ENCODE data around the gene FHIT. TPM values are rescaled to one million over a fixed set of nuclear protein-coding genes. Genes with fewer than 3 reads are reported as not detected.

The FHIT gene
- total and polyA plus RNA-seq, 10 of the 15 experiments (the other 5 are each of a cell fraction or from before 2014, with no cell fraction given) = 4.2 to 14.9 (median 9.4) TPM

GRCh38 chr3:61015408-61015807, 235.8 kb downstream of the FHIT start (continued):
- TF ChIP-seq E2F8 (IDR thresholded peaks at IDR 0.05; ENCODE audit: low read depth, partially characterized antibody) (no peak), RCOR1 (conservative IDR thresholded peaks at IDR 0.05; ENCODE audit: low read depth, low read length) (no peak), ATF2 (IDR thresholded peaks at IDR 0.05; ENCODE audit: low read length) (no peak)

- POLR2A ChIA-PET = no interaction called here
- no peak overlapping the region for H3K27ac ChIP-seq (ENCODE audit: control insufficient read depth, insufficient read depth)
- no TSS peak for BruUV-seq (replicated peaks)
- in situ Hi-C loops (cut with MboI) = no loop called here
- RAD21 ChIA-PET (ENCODE audit: unreplicated experiment) = no interaction called here
- H4K20me1 ChIP-seq (ENCODE audit: control insufficient read depth, insufficient read depth) = no peaks in the 10 kb centered on the region
- FAIRE-seq (no peak), ATAC-seq (peak; percentile 62), DNase-seq (ENCODE audit: low read depth, low spot score) (no peak)
- SMC1A ChIA-PET (ENCODE audit: uncharacterized antibody, unreplicated experiment) = interaction anchor here (1.0 to 2.4 kb wide), 2 partner anchors 10 to 126 kb away, joined by 3 to 6 read pairs; no protein-coding TSS in a partner anchor
- no peak overlapping the region for H2AFZ ChIP-seq (ENCODE audit: control insufficient read depth, low read depth, low read length)
- H3K4me2 ChIP-seq (ENCODE audit: control insufficient read depth, insufficient read depth) = no peak overlapping the region
- H3K9me3 ChIP-seq (replicated peaks; ENCODE audit: control insufficient read depth, insufficient read depth, low read length) = no peaks in the 10 kb centered on the region
- no peaks in the 10 kb centered on the region for H3K36me3 ChIP-seq (ENCODE audit: control insufficient read depth in 2 of 2, insufficient read depth in 2 of 2, low read length in 1 of 2)
- no peak overlapping the region for H3K9ac ChIP-seq (ENCODE audit: control insufficient read depth, insufficient read depth, low read length)
- H3K27me3 ChIP-seq (replicated peaks in 1 of 2; ENCODE audit: control insufficient read depth in 2 of 2, insufficient read depth in 2 of 2, low read length in 1 of 2) = no peaks in the 10 kb centered on the region
- no peaks in the 10 kb centered on the region for H3K79me2 ChIP-seq (ENCODE audit: control insufficient read depth, insufficient read depth, low read length)
- peak; percentile 66 for TF ChIP-seq RAD51 (IDR thresholded peaks at IDR 0.05)
- TF ChIP-seq USF1 (IDR thresholded peaks at IDR 0.05; ENCODE audit: borderline replicate concordance, extremely low read length, insufficient read depth, low read depth, low read length) = peak; percentile 41
- no peak for TF ChIP-seq NR2C2 (IDR thresholded peaks at IDR 0.05; ENCODE audit: borderline replicate concordance, control insufficient read depth, insufficient read length, low read depth)
- peak; percentile 15; the same call in 1 of the 2 replicates for TF ChIP-seq SPI1 (IDR thresholded peaks at IDR 0.05; ENCODE audit: borderline replicate concordance, insufficient read depth, low read depth, low read length)
- CTCF ChIA-PET = interaction anchor here (1.4 kb wide), 1 partner anchor 362 kb away, joined by 4 read pairs; no protein-coding TSS in a partner anchor
- no peak overlapping the region for H3K4me3 ChIP-seq
- intact Hi-C loops (cut with micrococcal nuclease; ENCODE audit: unreplicated experiment) = no loop called here
- H3K4me1 ChIP-seq (ENCODE audit: control insufficient read depth, insufficient read depth, low read length) = no peaks in the 10 kb centered on the region
- 16% methylated on average over 5 of the region's 5 CpGs for WGBS (ENCODE audit: insufficient coverage, insufficient replicate concordance, low lambda C conversion rate, missing lambda C conversion rate)
These were observed 242.3 kb downstream of the FHIT start for GRCh38 chr3:61008998-61009380.
